Measurements from ENCODE around the gene FAM162A.

DNA sequence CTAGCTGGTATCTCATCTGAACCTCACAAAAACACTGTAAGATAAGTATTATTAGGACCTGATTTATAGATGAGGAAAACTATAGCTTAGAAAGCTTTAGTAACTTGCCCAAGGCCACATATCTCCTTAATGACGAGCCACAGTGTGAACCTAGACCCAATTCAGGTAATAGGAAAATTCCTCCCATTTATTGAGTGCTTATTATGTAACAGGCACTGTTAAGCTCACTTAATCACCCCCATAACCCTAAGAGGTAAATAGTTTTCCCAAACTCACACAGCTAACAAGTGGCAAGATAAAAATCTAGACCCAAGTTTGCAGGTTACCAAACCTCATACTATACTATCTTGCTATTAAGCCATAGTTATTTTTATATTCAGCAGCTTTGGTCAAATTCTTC, 24.0 kb downstream of the FAM162A start:
- TF ChIP-seq EZH2 (IDR thresholded peaks at IDR 0.05; ENCODE audit: insufficient read depth, low read length), result no peak
- TF ChIP-seq, protein P1, sequence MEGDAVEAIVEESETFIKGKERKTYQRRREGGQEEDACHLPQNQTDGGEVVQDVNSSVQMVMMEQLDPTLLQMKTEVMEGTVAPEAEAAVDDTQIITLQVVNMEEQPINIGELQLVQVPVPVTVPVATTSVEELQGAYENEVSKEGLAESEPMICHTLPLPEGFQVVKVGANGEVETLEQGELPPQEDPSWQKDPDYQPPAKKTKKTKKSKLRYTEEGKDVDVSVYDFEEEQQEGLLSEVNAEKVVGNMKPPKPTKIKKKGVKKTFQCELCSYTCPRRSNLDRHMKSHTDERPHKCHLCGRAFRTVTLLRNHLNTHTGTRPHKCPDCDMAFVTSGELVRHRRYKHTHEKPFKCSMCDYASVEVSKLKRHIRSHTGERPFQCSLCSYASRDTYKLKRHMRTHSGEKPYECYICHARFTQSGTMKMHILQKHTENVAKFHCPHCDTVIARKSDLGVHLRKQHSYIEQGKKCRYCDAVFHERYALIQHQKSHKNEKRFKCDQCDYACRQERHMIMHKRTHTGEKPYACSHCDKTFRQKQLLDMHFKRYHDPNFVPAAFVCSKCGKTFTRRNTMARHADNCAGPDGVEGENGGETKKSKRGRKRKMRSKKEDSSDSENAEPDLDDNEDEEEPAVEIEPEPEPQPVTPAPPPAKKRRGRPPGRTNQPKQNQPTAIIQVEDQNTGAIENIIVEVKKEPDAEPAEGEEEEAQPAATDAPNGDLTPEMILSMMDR (IDR thresholded peaks at IDR 0.05; ENCODE audit: insufficient read depth, low read depth, low read length), result no peak

Data from astrocyte (in vitro differentiated cells and primary cell).